Measurements from ENCODE around the gene ATP5PB. TPM values are rescaled to one million over a fixed set of nuclear protein-coding genes. Genes with fewer than 3 reads are reported as not detected.

The ATP5PB gene, protein sequence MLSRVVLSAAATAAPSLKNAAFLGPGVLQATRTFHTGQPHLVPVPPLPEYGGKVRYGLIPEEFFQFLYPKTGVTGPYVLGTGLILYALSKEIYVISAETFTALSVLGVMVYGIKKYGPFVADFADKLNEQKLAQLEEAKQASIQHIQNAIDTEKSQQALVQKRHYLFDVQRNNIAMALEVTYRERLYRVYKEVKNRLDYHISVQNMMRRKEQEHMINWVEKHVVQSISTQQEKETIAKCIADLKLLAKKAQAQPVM
- 162 TPM for total RNA-seq

DNA sequence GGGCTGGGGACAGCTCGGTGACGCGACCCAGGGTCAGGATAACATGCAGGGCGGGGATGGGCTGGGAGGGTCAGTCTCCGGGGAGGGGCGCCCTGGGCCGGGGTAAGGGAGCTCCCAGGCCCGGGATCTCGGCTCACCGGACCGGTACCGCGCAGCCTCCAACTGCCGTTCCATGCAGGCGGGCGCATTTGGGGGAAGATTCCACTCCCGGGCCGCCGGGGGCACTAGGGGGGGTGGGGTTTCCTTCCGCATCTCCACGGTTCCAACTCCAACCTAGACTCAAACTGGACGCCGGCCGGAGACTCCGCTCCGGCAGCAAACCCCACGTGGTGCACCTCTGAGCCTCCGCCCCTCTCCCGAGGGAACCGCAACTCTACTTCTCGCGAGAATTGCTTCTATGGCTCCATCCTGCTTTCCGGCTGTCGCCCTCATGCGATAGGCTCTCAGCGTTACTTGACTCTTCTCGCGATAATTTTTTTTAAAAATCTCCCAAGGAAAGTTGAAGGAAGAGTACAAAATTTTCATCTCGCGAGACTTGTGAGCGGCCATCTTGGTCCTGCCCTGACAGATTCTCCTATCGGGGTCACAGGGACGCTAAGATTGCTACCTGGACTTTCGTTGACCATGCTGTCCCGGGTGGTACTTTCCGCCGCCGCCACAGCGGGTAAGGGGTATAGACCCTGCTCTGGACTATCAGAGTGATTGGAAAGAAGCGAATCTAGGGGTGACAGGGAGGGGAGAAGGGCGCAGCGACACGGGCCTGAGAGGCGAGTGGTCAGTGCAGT lies at the start of gene ATP5PB, which contains the start of gene WDR77:
Gene ATP5PB, plus strand, starts transcription at position 547 of the 785 bp plus-strand sequence. Its CDS starts 78 bp downstream, at position 625.
Gene WDR77, minus strand, starts transcription at position 339 of the 785 bp plus-strand sequence. Its CDS starts 87 bp downstream, at position 252.
- DNase-seq = peak; percentile 98

DNA sequence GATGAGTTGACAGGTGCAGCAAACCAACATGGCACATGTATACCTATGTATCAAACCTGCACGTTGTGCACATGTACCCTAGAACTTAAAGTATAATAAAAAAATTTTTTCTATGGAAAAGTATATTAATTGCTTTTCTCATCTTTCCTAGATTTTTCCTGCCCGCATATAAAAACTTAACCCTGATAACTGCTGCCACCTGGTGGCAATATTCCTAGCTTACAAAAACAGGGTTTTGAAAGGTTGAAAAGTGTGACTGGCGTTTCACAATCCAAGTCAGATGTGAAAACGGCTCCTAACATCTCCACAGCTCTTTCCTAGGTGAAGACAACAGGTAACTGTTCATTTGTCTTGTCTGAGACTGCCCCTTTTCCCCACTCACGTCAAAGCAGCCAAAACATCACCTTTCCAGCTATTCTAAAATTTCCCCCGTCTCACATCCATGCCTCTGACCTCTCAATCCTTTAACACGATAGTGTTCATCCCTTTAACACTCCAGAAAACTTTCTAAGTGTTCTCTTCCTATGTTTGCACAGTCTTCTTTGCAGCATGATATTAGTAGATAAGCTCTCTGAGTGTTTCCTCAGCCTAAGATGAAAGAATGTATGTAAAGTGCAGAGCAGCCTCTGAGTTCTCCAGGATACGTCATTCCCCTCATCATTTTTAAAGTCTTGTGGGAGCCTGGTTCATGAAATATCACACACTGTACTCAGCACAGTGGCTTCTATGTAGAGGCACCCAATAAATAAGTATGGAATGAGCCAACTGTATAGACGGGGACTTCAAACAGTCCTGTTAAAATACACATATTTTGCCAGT lies 49.3 kb upstream of the ATP5PB start:
- no peak for DNase-seq

DNA sequence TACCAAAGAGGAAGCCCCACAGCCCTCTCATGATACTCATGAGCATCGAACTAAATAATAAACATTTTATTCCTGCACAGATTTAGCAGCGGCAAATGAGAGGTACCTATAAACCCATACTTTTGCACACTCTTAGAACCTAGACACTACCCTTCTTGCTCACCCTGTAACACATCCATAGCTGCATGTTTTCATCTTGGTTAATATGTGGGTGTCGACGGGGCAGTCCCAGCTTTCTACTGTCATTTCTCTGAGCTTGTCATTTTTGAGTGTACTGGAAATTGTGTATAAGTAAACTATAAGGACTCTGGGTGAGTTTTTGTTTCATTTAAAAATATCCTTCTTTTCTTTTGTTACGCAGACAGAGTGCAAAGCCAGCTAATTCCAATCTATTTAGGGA lies 47.2 kb upstream of the ATP5PB start:
- no peak for DNase-seq

DNA sequence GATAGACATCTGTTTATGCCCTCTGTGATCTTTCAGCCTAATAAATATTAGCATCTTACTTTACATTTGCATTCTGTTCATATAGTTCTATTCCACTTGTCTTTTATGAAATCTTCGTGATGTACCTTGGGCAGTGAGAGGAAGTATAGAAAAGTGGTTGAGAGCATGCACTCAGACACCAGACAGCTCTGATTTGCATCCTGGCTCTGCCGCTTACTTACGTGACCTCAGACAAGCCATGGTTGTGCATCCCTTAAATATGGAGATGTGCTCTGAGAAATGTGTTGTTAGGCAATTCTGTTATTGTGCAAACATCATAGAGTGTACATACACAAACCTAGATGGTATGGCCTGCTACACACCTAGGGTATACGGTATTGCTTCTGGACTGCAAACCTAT lies 44.7 kb upstream of the ATP5PB start:
- DNase-seq = no peak

DNA sequence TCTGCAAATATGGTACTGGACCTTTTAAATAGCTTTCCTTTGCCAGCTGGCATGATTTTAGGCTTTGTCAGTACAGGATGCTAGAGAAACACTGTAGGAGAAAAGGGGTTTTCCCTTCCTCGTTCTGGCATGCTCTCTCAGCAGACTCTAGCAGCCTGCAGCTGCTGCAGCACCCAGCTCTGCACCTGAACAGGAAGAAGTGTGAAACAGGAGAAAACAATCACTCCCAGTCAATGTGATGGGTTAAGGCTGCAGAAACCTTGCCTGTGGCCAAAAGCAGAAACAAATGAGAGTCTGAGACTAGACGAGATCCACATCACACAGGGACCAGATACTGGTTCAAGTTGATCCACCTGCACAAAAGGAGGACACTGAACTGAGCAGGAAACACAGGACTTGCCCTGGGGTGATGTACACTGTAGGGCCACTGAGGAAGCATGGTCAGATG lies 42.9 kb upstream of the ATP5PB start:
- DNase-seq = peak; percentile 6

DNA sequence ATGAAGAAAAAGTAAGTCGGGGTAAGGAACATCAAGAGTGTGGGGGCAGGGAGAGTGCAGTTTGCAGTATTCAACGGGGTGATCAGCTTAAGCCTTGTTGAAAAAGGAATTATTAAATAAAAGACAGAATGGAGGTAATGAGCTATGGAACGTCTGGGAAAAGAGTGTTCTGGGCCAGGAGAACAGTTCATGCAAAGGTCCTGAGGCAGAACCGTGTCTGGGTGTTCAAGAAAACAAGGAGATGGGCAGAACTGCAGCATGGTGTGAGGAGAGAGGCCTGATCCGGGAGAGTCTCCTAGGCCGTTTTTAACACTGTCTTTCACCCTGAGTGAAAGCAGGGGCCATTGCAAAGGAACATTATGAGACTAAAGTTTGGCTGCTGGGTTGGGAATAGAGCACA lies 42.0 kb upstream of the ATP5PB start:
- DNase-seq = no peak

DNA sequence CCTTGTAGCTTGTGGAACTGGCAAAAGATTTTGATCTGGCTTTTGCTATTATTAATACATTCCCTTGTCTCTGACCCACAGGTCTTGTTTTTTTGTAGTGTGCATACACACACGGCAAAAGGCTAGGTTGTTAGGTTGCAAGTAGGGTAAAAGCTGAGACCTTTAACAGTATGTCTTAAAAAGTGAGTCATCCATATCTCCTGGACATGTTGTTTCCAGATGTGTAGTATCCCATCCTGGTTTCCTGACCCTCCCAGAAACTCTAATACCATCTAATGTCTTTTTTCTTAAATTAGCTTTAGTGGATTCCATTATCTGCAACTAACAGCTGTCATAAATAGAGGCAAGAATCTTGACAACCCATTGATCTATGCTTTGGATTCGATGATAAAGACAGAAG lies 36.4 kb upstream of the ATP5PB start:
- no peak for DNase-seq

DNA sequence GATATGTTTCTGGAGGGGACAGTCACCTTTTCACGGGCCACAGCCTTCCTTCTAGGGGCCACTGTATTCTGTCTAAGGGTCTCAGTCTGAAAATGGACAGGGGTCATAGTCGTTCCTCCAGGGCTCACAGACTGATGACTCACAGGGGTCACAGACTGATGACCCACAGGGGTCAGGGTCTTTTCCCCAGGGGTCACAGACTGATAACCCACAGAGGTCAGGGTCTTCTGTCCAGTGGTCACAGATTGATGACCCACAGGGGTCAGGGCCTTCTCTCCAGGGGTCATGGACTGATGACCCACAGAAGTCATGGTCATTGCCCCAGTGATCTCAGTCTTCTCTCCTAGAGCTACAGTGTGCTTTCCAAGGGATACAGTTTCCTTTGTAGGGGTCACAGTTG lies 34.5 kb upstream of the ATP5PB start:
- no peak for DNase-seq

DNA sequence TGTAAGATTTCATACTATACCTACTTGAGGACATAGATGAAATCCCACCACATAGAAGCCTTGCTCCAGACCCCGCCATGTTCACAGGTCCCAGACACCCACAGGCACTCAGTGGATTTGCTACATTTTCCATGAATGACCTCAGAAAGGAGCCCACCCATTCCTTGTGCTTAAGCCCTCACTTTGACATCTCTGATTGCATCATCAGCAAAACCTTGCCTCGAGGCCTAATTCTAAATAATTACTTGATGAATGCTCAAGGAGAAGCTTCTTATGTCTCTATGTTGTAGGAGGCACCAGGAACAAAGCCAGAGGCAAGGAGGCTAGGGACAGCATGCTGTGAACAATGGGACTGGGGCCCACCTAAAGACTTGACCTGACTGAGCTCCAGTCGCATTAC lies 33.8 kb upstream of the ATP5PB start:
- DNase-seq = no peak

DNA sequence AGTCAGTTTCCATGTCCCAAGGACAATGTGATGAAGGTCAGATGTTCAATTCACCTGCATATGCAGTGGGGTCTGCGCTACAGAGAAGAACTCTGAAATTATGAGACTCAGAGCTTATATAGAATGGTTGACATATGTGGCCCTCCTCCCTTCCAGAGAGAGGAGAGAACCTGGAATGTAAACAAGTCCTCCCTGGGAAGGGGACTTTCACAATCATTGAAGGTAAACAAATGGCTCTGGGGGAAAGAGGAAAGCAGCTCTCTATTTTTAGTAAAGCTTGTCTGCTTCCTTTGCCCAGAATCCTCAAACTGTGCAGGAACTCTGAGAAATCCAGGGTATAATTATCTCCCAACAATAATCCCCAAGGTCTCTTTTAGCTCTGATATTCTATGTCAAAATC lies 31.5 kb upstream of the ATP5PB start:
- DNase-seq = no peak

DNA sequence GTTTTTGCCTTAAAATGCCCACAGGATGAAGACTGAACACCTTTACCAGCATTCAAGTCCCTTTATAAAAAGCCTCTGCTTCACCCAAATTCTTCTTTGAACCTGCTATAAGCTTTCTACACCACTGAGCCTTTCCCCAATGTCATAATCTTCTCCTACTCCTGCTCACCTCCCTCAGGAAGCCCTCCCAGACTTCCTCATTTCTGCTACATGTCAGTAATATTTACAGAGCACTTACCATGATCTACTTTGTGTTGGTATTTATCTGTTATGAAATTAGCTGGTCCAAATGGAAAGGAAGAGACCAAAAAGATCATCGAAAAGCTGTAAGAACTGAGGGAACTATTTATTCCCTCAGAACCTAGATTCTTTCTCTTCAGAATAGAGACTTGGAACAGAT lies 30.2 kb upstream of the ATP5PB start:
- DNase-seq = no peak

DNA sequence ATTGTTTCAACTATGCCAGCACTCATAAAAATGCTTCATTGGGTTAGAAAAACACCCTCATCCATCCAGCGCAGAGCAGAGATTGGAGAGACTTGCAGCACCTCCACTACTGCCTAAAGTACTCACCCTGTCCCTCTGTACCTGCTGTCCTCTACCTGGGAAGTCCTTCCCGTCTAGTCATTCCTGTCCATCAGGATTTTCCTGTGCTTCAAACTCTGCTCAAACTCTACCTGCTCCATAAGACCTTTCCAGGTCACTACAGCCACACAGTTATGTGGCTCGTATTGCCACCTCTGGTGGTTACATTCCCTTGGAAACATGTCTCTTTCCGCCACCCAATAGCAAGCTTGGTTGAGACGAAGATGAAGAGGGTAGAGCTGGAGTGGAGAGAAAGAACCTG lies 28.9 kb upstream of the ATP5PB start:
- no peak for DNase-seq

DNA sequence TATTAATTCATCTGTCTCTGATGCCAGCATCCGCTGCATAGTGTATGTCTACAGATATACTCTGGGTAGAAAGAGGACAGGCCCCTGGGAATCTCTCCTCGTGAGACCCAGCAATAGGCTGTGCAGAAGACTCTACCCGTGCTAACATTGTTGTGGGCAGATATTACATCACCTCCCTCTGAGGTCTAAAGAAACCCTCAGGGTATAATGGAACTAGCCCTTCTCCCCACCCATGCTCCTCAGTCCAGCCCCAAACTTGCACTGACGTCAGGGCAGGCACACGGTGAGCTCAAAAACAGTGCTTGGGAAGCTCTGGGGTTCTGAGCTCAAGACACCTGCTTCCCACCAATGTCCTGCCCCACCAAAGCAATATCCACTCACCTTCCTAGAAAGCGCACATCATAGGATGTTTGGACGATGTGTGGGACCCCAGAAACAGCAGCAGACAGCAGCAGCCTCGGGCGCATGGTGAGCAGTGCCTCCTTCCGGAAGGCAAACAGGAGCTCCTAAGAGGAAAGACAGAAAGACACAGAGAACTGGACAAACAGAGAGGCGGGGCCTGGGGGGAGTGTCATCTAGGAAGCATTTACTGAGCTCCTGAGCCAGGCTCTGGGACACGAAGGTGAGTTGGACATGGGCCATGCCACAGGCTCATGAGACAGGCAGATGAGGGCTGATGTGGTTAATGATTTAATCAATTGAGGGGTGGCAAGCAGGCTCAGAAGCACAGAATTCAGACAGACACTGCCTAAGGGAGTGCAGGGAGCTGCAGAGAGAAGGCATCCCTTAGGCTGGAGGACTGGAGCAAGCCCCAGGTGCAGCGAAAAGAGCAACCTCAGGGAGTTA lies 26.5 kb upstream of the ATP5PB start:
- DNase-seq = no peak

DNA sequence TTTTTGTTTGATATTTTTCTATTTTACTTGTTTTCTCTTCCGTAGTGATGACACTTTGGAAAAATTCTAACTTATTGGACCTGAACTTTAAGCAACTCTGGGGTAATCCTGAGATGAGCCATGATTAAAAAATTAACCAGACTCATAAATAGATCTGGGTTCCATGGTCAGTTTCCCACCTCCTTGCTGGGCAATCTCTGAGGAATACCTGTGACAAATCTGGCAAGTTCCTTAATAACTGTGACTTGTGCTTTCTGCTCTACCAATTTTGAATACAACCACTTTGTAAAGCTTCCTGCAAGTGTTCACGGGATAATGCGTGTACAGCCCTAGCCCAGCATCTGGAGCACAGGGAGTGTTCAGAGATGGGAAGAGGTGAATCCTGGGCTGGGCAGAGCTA lies 25.0 kb upstream of the ATP5PB start:
- DNase-seq = no peak

DNA sequence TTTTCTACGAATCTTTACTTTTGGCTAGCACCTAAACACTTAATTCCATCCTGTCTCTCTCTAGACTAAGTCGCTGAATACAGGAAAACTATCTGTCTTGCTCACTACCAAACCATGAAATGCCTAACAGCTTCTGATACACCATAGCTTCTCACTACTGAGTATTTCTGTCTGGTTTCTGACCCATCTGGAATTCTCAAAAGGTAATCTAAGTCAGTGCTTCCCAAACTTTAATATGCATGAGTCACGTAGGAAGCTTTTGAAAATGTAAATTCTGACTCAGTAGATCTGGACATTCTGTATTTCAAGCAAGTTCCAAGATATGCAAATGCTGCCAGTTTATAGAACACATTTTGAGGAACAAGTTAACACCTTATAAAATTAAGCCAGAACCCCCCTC lies 12.5 kb upstream of the ATP5PB start:
- DNase-seq = no peak

DNA sequence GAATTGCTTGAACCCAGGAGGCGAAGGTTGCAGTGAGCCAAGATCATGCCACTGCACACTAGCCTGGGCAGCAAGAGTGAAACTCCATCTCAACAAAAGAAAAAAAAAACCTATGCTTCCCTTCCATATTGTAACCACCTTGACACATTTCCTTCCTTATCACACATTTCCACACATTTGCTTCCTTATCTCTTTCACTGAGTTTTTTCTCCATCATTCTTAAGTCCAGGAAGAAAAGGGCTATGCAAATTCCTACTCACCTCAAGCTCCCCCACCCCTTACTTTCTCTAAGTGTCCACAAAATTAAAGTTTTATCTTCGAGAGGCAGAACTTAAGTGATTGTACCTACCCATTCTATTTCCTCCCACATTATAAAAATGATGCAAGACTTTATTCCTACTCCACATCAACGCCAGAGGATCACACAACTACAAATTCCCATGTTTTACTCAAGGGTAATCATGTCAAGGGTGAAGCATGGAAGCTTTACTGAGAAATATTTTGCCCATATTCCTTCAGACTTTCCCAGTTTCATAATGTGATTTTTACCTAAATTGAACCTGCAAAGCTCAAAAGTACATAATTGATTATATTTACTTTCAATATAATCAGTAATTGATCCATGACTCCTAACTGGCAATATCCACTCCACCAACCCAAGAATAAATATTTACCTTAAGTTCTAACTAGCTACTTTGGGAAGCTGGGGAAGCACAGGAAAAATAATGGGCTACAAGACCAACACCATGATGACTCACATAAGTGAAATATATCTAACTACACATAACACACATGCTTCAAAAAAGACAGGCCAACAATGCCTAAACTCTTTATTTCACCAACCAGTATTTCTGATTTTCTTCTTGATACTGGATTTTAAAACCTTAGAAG lies 9.6 kb upstream of the ATP5PB start:
- DNase-seq = no peak

DNA sequence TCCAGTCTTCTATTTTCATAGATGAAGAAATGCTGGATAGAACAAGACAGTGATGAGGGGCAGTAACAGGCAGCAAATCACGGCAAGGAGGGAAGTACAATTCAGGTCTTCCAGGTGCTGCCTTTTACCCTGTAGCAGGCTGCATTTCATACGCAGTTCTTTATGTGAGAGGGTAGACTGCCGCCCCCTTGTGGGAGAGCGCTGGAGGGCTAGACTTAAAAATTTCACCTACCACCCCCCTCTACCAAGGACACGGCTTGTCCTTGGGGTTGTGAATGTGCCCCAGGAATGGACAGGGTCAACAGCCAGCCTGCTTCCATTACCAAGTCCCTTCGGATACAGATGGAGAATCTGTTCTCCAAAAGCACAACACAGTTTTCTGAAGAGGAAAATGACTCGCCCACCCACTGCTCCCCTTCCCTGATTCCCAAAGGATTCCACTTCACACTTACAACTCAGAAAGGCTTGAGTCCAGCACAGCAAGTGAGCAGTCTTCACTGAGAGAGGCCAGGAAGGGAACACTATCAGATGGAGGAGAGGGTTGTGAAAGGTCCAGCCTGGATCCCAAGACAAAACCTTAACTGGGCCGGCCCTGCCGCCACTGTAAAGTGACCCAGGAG lies 7.6 kb upstream of the ATP5PB start:
- no peak for DNase-seq

DNA sequence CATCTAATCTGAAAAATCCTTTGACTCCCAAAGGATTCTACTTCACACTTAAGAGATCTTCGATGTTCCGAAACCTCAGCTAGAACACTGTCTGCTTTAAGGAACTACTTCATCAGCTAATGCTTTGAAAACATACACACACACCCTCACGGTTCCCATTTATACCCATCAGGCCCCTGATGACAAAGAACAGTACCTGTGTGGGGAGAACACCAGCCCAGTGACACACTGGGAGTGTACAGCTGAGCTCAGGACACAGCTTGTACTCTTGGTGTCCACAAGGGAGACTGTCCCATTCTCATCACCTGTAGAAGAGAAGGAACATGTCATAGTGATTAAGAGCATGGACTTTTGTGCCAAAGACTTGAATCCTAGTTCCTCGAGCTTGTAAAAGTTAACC lies 6.8 kb upstream of the ATP5PB start:
- DNase-seq = no peak

DNA sequence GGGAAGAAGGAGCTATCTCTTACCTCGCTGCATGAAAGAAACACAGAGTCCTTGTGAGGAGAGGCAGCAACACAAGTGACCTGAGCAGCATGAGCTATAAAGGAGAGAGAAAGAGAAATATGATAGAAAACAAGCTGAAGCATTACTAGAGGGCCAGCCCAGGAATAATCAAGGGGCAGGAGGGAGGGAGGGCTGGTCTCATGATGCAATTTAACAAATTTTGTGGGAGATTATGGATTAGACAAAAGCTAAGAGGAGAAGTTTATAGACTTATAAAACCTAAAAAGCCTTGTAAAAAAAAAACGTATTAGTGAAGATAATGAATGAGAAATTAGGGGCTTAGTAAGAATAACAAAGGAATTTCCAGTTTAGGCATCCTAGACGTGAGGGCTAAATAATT lies 5.2 kb upstream of the ATP5PB start:
- DNase-seq = no peak

DNA sequence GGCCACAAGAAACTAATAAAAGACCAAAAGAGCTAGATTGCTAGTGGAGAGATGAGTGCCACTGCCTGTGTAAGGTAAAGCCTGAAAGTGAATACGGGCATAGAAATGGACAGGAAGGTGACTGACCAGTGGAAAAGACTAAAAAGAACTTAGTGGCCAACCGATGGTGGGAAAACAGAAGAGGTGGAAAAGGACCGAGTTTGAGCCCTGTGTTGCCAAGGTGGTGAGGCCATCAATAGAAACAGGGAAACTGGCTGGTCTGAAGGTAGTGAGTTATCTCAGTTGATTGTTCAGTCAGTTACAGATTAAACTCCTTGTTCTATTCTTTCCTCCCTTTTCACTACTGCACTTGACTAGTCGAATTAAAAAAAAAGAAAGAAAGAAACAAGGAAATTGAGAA lies 2.7 kb upstream of the ATP5PB start:
- no peak for DNase-seq

All from skin of body (tissue), 2 donors.